Measurements from ENCODE around the gene TIGD1.

TIGD1 gene

GRCh38 chr2:232523682-232524597 is 26.4 kb downstream of the TIGD1 start:
- DNase-seq (ENCODE audit: low read depth in 2 of 2) = no peak

GRCh38 chr2:232523402-232523681 is 27.0 kb downstream of the TIGD1 start:
- DNase-seq (ENCODE audit: low read depth in 2 of 2) = no peak

- DNase-seq (ENCODE audit: low read depth in 2 of 2) = no peak
Observed at GRCh38 chr2:232522623-232523401, 27.5 kb downstream of the TIGD1 start.

- DNase-seq (ENCODE audit: low read depth in 2 of 2) = peak in 1 of 2 donors; percentile 52
Observed at GRCh38 chr2:232521959-232522622, 28.3 kb downstream of the TIGD1 start.

- no peak for DNase-seq (ENCODE audit: low read depth in 2 of 2)
Observed at GRCh38 chr2:232521098-232521497, 29.3 kb downstream of the TIGD1 start.

GRCh38 chr2:232520489-232520888 is 29.9 kb downstream of the TIGD1 start:
- DNase-seq (ENCODE audit: low read depth in 2 of 2) = no peak

GRCh38 chr2:232519581-232520438 is 30.5 kb downstream of the TIGD1 start, which contains the start of gene PRSS56:
Gene PRSS56, plus strand, starts transcription at chr2:232520388. Its CDS starts 211 bp downstream, at chr2:232520599.
- no peak for DNase-seq (ENCODE audit: low read depth in 2 of 2)

GRCh38 chr2:232518844-232519243 is 31.5 kb downstream of the TIGD1 start:
- no peak for DNase-seq (ENCODE audit: low read depth in 2 of 2)

- no peak for DNase-seq (ENCODE audit: low read depth in 2 of 2)
Observed at GRCh38 chr2:232516551-232516950, 33.8 kb downstream of the TIGD1 start.

- no peak for DNase-seq (ENCODE audit: low read depth in 2 of 2)
Observed at GRCh38 chr2:232515639-232516038, 34.7 kb downstream of the TIGD1 start.

- no peak for DNase-seq (ENCODE audit: low read depth in 2 of 2)
Observed at GRCh38 chr2:232513353-232513752, 37.0 kb downstream of the TIGD1 start.

- DNase-seq (ENCODE audit: low read depth in 2 of 2) = no peak
Observed at GRCh38 chr2:232512602-232513001, 37.8 kb downstream of the TIGD1 start.

- DNase-seq (ENCODE audit: low read depth in 2 of 2) = no peak
Observed at GRCh38 chr2:232511336-232511890, 38.9 kb downstream of the TIGD1 start.

- no peak for DNase-seq (ENCODE audit: low read depth in 2 of 2)
Observed at GRCh38 chr2:232508251-232508650, 42.1 kb downstream of the TIGD1 start.

GRCh38 chr2:232506709-232507108 is 43.6 kb downstream of the TIGD1 start:
- DNase-seq (ENCODE audit: low read depth in 2 of 2) = no peak

- DNase-seq (ENCODE audit: low read depth in 2 of 2) = no peak
Observed at GRCh38 chr2:232505856-232506255, 44.5 kb downstream of the TIGD1 start.

GRCh38 chr2:232504438-232504837 is 45.9 kb downstream of the TIGD1 start:
- no peak for DNase-seq (ENCODE audit: low read depth in 2 of 2)

GRCh38 chr2:232503809-232504323 is 46.5 kb downstream of the TIGD1 start:
- no peak for DNase-seq (ENCODE audit: low read depth in 2 of 2)

GRCh38 chr2:232502911-232503808 is 47.2 kb downstream of the TIGD1 start:
- DNase-seq (ENCODE audit: low read depth in 2 of 2) = peak in 1 of 2 donors; percentile 23

GRCh38 chr2:232502511-232502910 is 47.8 kb downstream of the TIGD1 start:
- DNase-seq (ENCODE audit: low read depth in 2 of 2) = no peak
